Tibial nerve (tissue), 4 donors: ENCODE data around the gene ZNF138. TPM values are rescaled to one million over a fixed set of nuclear protein-coding genes. Genes with fewer than 3 reads are reported as not detected.

Source experiments
- DNase-seq, 2 donors: peaks; one replicate each; pipeline ENCODE4 v3.0.0-alpha.2; 2019; ENCODE audit warnings: low spot score in 2 of 2
- H3K27ac ChIP-seq, 4 donors: fragments of 200-600 bp; sonication (generic) in 3 of 4; one replicate each; pipeline ENCODE4 v1.5.1; 2017 to 2019; ENCODE audit warnings: mild to moderate bottlenecking in 1 of 4
- H3K27me3 ChIP-seq, 2 donors: fragments of 200-600 bp; sonication (generic) in 1 of 2; one replicate each; pipeline versions ENCODE4 v1.5.1 to v1.6.0; 2017 to 2019
- H3K36me3 ChIP-seq, 3 donors: fragments of 200-600 bp; sonication (generic); one replicate each; pipeline ENCODE4 v1.5.1; 2018 to 2019
- H3K4me1 ChIP-seq, 4 donors: fragments of 200-600 bp; sonication (generic) in 3 of 4; one replicate each; pipeline ENCODE4 v1.5.1; 2017 to 2019
- H3K4me3 ChIP-seq, 4 donors: fragments of 200-600 bp; sonication (generic) in 3 of 4; one replicate each; pipeline ENCODE4 v1.5.1; 2017 to 2019; ENCODE audit warnings: mild to moderate bottlenecking in 1 of 4, moderate library complexity in 1 of 4
- H3K9me3 ChIP-seq, 4 donors: fragments of 200-600 bp; sonication (generic) in 3 of 4; one replicate each; pipeline ENCODE4 v1.5.1; 2017 to 2019
- EP300 ChIP-seq, 2 donors: sonication (generic); formaldehyde crosslinking; IDR thresholded peaks; one replicate each; pipeline ENCODE4 v1.6.1; 2017; ENCODE audit warnings: antibody characterized with exemption in 2 of 2, mild to moderate bottlenecking in 1 of 2
- POLR2A ChIP-seq, 2 donors: fragments of 450-650 bp; IDR thresholded peaks; one replicate each; pipeline ENCODE4 v1.6.1; 2017; ENCODE audit warnings: antibody characterized with exemption in 2 of 2, mild to moderate bottlenecking in 2 of 2, moderate library complexity in 2 of 2
- WGBS, 2 donors: methylation state at CpG; one replicate each; pipeline ENCODE4 v1.1.5; 2018; 5-methylcytosine and 5-hydroxymethylcytosine counted together
- total RNA-seq, 4 donors: library from RNA; depleted of rRNA; stranded (reverse); fragments of >200 nt; gene quantifications; one replicate each; pipeline ENCODE4 v1.1.0, GENCODE V29; 2016
- TF ChIP-seq, protein P1 (sequence below), 5 experiments: fragments of 200-600 bp in 3 of 5; fragments of 450-650 bp in 2 of 5; sonication (generic) in 3 of 5; IDR thresholded peaks; one replicate each; pipeline ENCODE4 v1.5.1; 2016 to 2019; ENCODE audit warnings: antibody characterized with exemption in 5 of 5, mild to moderate bottlenecking in 3 of 5, moderate library complexity in 2 of 5

ZNF138 gene
- total RNA-seq, 4 donors from 2014 or later, result 9.9 to 14.7 (median 13.3) TPM

DNA sequence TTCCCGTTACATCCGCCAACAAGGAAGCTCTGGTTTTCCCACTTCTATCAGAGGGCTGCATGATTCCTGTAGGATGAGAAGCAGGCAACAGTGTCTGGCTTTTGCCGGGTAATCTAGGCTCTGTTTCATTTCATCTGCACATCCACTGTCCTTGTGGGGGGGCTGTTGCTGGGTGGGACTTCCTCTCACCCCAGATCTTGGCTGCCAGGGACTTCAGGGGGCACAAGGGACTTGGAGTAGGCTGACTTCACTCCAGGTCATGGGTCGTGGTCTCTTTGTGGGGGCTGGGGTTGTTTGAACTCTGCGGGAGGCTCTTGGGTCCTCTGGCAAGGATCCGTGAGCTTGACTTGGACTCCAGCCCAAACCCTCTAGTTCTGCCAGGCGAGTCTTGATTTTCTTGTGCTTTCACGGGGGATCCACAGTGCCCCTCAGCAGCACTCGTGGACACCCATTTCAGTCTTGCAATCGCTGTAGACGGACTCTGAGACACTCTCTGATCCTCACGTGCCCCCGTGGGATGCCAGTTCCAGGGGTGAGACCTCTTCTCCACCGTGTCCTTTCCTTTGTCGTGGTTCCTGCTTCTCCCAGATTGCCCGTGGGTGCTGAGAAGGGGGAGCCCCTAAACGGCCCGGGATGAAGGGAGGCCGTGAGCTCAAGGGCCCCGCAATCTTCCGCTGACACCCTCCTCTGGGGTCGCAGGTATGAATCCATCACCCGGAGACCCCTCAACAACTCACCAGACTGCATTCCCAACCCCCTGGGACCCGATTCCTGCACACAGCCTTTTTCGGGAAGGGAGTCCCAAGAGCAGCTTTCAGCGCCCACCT is 87.4 kb downstream of the ZNF138 start:
- TF ChIP-seq EP300 (IDR thresholded peaks at IDR 0.05) (no peak), POLR2A (IDR thresholded peaks at IDR 0.05) (no peak)
- TF ChIP-seq, protein P1, sequence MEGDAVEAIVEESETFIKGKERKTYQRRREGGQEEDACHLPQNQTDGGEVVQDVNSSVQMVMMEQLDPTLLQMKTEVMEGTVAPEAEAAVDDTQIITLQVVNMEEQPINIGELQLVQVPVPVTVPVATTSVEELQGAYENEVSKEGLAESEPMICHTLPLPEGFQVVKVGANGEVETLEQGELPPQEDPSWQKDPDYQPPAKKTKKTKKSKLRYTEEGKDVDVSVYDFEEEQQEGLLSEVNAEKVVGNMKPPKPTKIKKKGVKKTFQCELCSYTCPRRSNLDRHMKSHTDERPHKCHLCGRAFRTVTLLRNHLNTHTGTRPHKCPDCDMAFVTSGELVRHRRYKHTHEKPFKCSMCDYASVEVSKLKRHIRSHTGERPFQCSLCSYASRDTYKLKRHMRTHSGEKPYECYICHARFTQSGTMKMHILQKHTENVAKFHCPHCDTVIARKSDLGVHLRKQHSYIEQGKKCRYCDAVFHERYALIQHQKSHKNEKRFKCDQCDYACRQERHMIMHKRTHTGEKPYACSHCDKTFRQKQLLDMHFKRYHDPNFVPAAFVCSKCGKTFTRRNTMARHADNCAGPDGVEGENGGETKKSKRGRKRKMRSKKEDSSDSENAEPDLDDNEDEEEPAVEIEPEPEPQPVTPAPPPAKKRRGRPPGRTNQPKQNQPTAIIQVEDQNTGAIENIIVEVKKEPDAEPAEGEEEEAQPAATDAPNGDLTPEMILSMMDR (IDR thresholded peaks at IDR 0.05), result no peak
- Histone ChIP-seq H3K4me3 (peak overlapping the region in 3 of 4 donors; percentile 25 to 54 (median 31)), H3K27ac (no peak overlapping the region), H3K4me1 (peaks cover 0 to 12% (median 0%) of the 10 kb centered on the region in 4 donors), H3K27me3 (peaks cover 0 to 4% of the 10 kb centered on the region in 2 donors), H3K9me3 (peaks cover 0 to 17% (median 0%) of the 10 kb centered on the region in 4 donors), H3K36me3 (no peaks in the 10 kb centered on the region)
- peak in 1 of 2 donors; percentile 3 for DNase-seq
- WGBS, 2 donors, result 60 to 81% methylated on average over 20 to 26 of the region's 26 CpGs

DNA sequence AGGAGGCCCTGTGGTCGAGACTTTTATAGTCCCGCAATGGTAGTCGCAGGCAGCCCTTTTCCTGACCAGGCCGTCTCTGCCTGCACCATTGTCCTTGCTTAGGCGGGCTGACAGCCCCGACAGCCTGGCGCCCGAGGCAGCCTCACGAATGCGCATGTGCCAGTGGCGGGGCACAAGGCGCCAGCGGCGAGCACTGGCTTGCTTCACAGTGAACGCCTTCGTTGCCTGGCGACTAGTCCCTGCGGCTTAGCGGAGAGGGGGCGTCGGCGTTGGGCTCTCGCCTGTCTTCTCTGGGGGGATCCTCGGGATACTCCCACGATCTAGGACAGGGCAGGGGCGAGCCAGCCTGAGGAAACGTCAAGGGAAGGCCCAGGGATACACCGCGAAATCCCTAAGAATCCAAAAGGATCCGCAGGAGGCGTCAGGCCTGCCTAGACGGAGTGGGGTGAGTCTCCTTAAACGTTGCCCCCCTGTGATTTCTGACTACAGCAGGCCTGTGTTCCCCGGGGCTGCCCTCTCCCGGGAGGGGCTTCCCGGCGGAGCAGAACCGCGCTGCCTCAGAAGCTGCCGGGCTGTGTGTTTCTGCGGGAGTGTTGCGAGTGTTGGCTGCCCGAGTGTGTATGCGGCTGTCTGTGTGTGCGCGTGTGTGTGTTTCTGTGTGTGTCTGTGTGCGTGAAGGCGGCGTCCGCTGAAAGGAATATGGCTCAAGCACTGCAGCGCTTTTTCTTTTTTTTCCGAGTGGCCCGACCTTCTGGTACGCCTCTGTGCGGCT is 88.3 kb downstream of the ZNF138 start:
- peaks cover 0 to 17% (median 0%) of the 10 kb centered on the region in 4 donors for H3K9me3 ChIP-seq
- peak; percentile 40 to 49 for DNase-seq
- peaks cover 0 to 4% of the 10 kb centered on the region in 2 donors for H3K27me3 ChIP-seq
- H3K27ac ChIP-seq, result peak overlapping the region in 1 of 4 donors; percentile 25
- H3K4me1 ChIP-seq, result peaks cover 0 to 5% (median 0%) of the 10 kb centered on the region in 4 donors
- no peaks in the 10 kb centered on the region for H3K36me3 ChIP-seq
- TF ChIP-seq POLR2A (IDR thresholded peaks at IDR 0.05), result no peak
- TF ChIP-seq EP300 (IDR thresholded peaks at IDR 0.05), result no peak
- TF ChIP-seq, protein P1 (IDR thresholded peaks at IDR 0.05), result no peak
- peak overlapping the region; percentile 25 to 54 (median 30) for H3K4me3 ChIP-seq
- 2 to 26% methylated on average over 19 to 49 of the region's 55 CpGs for WGBS, 2 donors

Other genes with a start within 250 kb of the ZNF138 start
- gene ZNF680, start 231.4 kb upstream of the ZNF138 start, total RNA-seq, result 10 to 100 TPM; 13.8 to 26.4 (median 19.5) TPM
- 1 to 10 TPM; 3.6 to 9.0 (median 6.4) TPM for gene ZNF107, start 128.3 kb upstream of the ZNF138 start, total RNA-seq
- 10 to 100 TPM in 3 of 4 donors, 1 to 10 TPM in 1; 3.0 to 19.8 (median 13.2) TPM for gene ZNF273, start 108.8 kb downstream of the ZNF138 start, total RNA-seq
- gene ZNF117, start 196.6 kb downstream of the ZNF138 start, total RNA-seq, result 10 to 100 TPM; 15.1 to 22.2 (median 15.4) TPM
- 10 to 100 TPM; 19.2 to 33.9 (median 19.7) TPM for gene ERV3-1, start 212.3 kb downstream of the ZNF138 start, total RNA-seq